NCI-H524 (cell line): ENCODE results near the gene SERGEF.
"Not testable (repeated sequence)": the region's sequence is repeated elsewhere in the genome, so short reads cannot be mapped to it uniquely, and the experiment has no call there.

Experiments
- DNase-seq, 2 experiments: peaks; one replicate each; lab custom pipeline; 2025; lab: John Stamatoyannopoulos, UW

Gene SERGEF

GRCh38 chr11:18000760-18001159 is 12.1 kb downstream of the SERGEF start:
- DNase-seq: no peak

GRCh38 chr11:18000128-18000527 is 12.7 kb downstream of the SERGEF start:
- DNase-seq: not testable (repeated sequence)

DNA sequence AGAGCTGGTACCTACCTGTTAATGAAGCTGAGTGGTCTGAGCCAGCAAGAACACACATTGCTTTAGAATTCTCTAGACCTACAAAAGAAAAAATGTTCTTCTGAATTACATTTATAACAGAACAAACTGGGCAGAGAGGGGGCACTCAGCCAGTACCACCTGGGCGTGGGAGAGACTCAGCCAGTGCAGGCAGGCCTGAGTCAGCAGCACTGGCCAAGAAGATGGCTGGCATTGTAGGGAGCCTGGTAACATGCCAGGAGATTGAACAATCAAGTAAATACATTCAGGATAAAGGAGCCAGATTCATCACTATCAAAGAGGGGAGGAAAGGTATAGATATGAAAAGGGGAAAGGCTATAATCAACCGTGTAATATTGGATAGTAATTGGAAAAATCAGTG is 19.9 kb downstream of the SERGEF start:
- DNase-seq: no peak

GRCh38 chr11:17991783-17992433 is 20.9 kb downstream of the SERGEF start:
- peak; percentile 18 to 62 for DNase-seq

DNA sequence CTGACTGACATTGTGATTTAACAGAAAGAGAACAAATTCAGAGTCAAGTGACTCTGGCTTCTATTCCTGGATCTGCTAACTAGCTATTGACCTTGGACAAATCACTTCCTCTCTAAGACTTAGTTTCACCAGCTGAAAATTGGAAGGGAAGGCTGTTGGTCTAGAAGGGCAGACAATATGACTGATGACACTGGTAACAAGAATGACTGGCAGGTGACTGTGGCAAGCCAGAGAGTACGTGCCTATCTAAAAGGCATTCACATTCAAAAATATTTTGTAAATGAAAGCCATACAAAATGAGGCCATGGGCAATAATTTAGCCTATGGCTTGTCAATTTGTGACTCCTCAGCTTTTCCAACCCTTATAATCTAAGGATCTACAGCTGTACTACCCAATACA is 23.5 kb downstream of the SERGEF start:
- no peak for DNase-seq

- peak in 1 of 2 experiments; percentile 43 for DNase-seq
Measured at GRCh38 chr11:17988465-17988864, 24.4 kb downstream of the SERGEF start.

- DNase-seq: no peak
Measured at GRCh38 chr11:17987826-17988225, 25.0 kb downstream of the SERGEF start.

- DNase-seq: no peak
Measured at GRCh38 chr11:17986711-17987220, 26.1 kb downstream of the SERGEF start.

GRCh38 chr11:17986007-17986710 is 26.7 kb downstream of the SERGEF start:
- DNase-seq: no peak

DNA sequence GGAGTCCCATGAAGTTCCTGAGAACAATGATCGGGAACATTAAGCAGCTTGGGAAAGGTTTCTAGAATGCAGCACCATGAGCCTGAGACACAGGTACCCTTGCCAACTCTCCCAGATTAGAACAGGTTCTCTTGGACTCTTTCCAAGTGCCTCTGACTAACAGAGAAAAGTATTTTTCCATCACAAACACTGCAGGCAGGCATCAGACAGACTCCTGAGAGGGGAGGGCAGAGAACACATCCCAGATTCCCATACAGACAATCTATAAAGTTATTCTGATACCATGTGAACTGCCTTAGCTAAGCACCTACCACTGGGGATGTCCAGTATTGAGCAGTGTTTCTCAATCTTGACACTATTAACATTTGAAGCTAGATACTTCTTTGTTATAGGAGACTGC is 27.3 kb downstream of the SERGEF start:
- no peak for DNase-seq

DNA sequence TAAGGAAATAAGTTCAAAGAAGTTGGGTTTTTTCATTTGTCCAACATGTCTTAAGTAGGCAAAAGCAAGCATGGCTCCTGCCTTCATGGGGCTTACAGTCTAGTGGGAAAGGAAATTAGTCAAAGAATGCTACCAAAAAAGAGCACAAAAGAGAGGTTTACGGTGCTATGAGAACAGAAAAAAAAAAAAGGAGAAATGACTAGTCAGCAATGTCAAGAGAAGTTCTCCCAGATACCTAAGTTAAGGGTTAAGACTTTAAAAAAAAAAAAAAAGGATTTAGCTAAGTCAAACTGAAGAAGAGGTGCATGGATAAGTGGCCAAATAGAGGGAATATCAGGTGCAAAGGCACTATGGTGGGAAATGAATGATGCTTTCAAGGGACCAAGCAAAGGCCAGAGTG is 29.3 kb downstream of the SERGEF start:
- no peak for DNase-seq

DNA sequence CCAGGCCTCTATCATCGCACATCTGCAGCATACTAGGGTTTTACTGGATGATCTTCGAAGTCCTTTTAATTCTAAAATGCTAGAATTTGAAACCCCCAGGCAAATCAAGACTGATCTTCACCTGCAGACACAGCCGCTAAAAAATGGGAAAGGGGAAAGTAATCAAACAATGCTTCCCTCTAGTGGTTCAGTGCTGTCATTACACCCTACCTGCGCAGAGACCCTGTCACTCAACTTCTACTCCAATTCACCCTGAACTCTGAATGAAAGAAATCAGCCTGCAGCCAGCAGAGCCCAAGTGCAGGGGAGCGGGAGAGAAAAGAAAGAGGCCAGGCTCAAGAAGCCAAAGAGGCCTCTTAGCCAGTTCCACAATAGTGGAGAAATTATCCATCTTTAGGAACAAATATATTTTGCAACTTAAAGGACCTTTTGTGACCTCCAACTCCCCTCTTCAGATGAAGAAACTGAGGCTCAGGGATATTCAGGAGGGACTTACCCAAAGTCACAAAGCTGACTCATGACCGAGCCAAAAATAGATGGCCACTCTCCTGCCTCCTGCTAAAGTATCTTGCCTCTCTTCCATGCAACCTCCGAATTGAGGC is 33.0 kb downstream of the SERGEF start:
- peak in 1 of 2 experiments; percentile 40 for DNase-seq

GRCh38 chr11:17978553-17979287 is 34.1 kb downstream of the SERGEF start:
- DNase-seq: peak; percentile 13 to 51

- peak in 1 of 2 experiments; percentile 45 for DNase-seq
Measured at GRCh38 chr11:17976651-17977050, 36.2 kb downstream of the SERGEF start.

GRCh38 chr11:17974246-17974645 is 38.6 kb downstream of the SERGEF start:
- DNase-seq: peak in 1 of 2 experiments; percentile 10

- peak; percentile 11 to 57 for DNase-seq
Measured at GRCh38 chr11:17972987-17973386, 39.9 kb downstream of the SERGEF start.

DNA sequence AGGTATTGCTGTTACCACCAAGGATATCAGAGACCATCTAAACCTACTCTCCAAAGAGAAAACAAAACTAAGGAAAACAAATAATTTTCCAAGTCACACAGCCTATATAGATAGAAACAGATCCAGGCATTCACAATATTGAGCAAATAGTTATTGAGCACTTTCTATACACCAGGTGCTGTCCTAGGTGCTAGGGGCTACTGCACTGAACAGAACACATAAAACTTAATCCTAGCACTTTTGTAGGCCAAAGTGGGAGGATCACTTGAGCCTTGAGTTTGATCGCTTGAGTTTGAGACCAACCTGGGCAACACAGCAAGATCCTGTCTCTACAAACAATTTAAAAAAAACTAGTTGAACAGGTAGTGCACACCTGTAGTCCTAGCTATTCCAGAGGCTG is 44.6 kb downstream of the SERGEF start:
- no peak for DNase-seq

DNA sequence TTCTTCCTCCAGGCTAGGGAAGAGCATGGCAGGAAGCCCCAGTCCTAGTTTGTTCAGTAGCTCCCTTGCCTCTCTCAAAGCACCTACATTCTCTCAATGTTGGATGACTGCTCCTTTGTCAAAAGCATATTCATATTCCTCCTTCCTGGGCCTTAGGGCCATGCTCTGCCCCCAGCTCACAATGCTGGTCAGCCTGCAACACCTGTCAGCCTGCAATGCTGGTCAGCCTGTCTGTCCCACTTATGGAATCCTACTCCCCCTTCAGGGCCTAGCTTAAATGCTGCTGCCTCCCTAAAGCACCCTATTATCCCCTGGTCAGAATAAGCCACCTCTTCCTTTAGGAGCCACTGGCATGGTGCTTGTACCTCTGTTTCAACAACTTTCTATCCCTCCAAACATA is 45.2 kb downstream of the SERGEF start:
- no peak for DNase-seq

GRCh38 chr11:17960091-17960490 is 52.8 kb downstream of the SERGEF start:
- DNase-seq: no peak

DNA sequence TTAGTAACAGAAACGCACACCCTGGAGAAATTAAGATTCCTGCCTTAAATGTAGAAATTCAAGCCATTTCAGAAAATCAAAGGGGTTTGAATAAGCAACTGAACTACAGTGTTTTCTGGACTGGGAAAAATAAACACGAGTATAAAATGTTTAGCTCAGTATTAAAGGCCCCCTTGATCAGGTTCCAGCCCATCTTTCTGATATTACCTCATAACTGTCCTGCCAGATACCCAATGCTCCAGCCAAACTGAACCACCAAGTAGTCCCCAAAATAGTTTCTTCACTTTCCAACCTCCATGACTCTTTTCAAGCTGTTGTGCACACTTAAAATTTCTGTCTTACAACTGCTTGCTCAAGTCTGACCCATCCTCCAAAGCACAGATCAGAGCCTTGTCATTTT is 54.4 kb downstream of the SERGEF start:
- DNase-seq: no peak

GRCh38 chr11:17954395-17955252 is 58.2 kb downstream of the SERGEF start:
- no peak for DNase-seq
